ENCODE data around the gene ZGPAT. TPM values are rescaled to one million over a fixed set of nuclear protein-coding genes. Genes with fewer than 3 reads are reported as not detected.
"Not testable (repeated sequence)": the region's sequence is repeated elsewhere in the genome, so short reads cannot be mapped to it uniquely, and the experiment has no call there.

Gene ZGPAT
- total and polyA plus RNA-seq, 7 donors: 18.5 to 44.9 (median 22.5) TPM

GRCh38 chr20:63718996-63719395 lies 11.2 kb downstream of the ZGPAT start:
- H3K4me1 ChIP-seq: no peaks in the 10 kb centered on the region
- TF ChIP-seq POLR2AphosphoS5 (IDR thresholded peaks at IDR 0.05) (no peak), EP300 (IDR thresholded peaks at IDR 0.05) (no peak), POLR2A (IDR thresholded peaks at IDR 0.05) (no peak), CTCF (IDR thresholded peaks at IDR 0.05) (no peak)
- 96 to 98% methylated on average over 2 of the region's 2 CpGs for WGBS, 2 donors
- H3K4me3 ChIP-seq: no peak overlapping the region
- peaks cover 0 to 8% (median 2%) of the 10 kb centered on the region in 4 donors for H3K9me3 ChIP-seq
- peaks cover 0 to 68% (median 20%) of the 10 kb centered on the region in 4 donors for H3K36me3 ChIP-seq
- H3K27ac ChIP-seq: no peak overlapping the region
- intact Hi-C loops (cut with DNase I): no loop called here
- no peaks in the 10 kb centered on the region for H3K27me3 ChIP-seq
- no peak for DNase-seq

GRCh38 chr20:63722967-63723622 lies 15.3 kb downstream of the ZGPAT start:
- H3K27ac ChIP-seq; H3K4me3 ChIP-seq; H3K27me3 ChIP-seq; H3K4me1 ChIP-seq; DNase-seq; intact Hi-C loops (cut with DNase I): not testable (repeated sequence)
- WGBS, 2 donors: 87 to 89% methylated on average over 2 of the region's 2 CpGs
- Histone ChIP-seq H3K36me3 (peaks cover 0 to 42% (median 12%) of the 10 kb centered on the region in 4 donors), H3K9me3 (peaks cover 0 to 12% (median 5%) of the 10 kb centered on the region in 4 donors)

DNA sequence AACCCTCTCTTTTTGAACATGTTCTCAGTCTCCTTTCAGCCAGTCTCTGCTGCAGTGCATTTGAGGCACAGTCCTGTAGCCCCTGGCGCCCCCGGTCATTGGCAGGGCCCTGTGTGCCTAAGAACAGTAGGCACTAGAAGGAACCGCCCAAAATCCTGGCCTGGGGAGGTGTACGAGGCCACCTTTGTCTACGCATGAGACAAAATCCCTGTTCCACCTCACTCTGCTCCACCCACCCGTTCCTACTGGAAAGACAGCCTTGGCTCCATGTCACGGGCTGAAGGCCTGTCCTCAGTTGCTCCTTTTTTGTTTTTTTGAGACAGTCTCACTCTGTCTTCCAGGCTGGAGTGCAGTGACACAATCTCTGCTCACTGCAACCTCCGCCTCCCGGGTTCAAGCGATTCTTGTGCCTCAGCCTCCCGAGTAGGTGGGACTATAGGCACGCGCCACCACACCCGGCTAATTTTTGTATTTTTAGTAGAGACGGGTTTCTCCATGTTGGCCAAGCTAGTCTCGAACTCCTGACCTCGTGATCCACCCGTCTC lies 22.4 kb downstream of the ZGPAT start:
- Histone ChIP-seq H3K27ac (peak overlapping the region in 1 of 4 donors; percentile 2), H3K36me3 (peaks cover 3 to 27% (median 18%) of the 10 kb centered on the region in 4 donors)
- H3K27me3 ChIP-seq; H3K4me1 ChIP-seq; intact Hi-C loops (cut with DNase I); H3K4me3 ChIP-seq; H3K9me3 ChIP-seq: not testable (repeated sequence)
- DNase-seq: peak; percentile 38
- 76 to 89% methylated on average over 18 of the region's 18 CpGs for WGBS, 2 donors

DNA sequence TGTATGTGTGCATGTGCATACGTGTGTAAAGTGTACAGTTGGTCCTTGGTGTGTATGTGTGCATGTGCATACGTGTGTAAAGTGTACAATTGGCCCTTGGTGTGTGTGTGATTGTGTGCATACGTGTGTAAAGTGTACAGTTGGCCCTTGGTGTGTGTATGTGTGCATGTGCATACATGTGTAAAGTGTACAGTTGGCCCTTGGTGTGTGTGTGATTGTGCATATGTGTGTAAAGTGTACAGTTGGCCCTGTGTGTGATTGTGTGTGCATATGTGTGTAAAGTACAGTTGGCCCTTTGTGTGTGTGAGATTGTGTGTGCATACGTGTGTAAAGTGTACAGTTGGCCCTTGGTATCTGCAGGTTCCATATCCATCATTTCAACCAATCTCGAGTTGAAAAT lies 23.6 kb downstream of the ZGPAT start:
- Histone ChIP-seq H3K27ac (no peak overlapping the region), H3K4me1 (no peaks in the 10 kb centered on the region), H3K9me3 (no peaks in the 10 kb centered on the region), H3K36me3 (peaks cover 7 to 34% (median 20%) of the 10 kb centered on the region in 4 donors), H3K4me3 (no peak overlapping the region), H3K27me3 (no peaks in the 10 kb centered on the region)
- TF ChIP-seq POLR2AphosphoS5 (IDR thresholded peaks at IDR 0.05) (no peak), EP300 (IDR thresholded peaks at IDR 0.05) (no peak), CTCF (IDR thresholded peaks at IDR 0.05) (no peak), POLR2A (IDR thresholded peaks at IDR 0.05) (no peak)
- WGBS, 2 donors: 82 to 83% methylated on average over 5 of the region's 5 CpGs
- DNase-seq: no peak
- intact Hi-C loops (cut with DNase I): no loop called here

DNA sequence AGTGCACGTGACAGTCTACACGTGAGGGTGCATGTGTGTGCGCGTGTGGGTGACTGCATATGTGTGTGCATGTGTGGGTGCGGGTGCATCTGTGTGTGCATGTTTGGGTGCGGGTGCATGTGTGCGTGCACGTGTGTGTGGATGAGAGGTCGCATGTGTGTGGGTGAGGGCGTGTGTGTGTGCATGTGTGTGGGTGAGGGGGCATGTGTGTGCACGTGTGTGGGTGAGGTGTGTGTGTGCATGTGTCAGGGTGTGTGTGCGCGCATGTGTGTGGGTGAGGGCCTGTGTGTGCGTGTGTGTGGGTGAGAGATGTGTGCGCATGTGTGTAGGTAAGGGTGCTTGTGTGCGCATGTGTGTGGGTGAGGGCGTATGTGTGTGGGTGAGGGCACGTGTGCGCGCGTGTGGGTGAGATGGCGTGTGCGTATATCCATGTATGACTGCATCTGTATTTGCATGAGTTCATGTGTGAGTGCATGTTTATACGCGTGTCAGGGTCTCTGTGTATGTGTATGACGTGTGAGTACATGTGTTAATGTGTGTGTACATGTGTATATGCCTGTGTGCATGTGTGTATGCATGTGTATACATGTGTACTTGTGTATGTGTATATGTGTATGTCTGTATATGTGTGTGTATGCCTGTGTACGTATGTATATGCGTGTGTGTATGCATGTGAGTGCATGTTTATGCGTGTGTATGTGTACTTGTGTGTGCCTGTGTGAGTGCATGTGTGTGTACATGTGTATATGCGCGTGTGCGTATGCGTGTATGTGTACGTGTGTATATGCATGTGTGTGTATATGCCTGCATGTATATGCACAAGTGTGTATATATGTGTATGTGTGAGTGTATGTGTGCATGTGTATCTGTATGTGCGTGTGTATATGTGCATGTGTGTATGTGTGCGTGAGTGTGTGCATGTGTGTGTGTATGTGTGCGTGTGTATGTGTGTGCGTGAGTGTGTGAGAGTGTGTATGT lies 24.6 kb downstream of the ZGPAT start:
- Histone ChIP-seq H3K36me3 (peaks cover 7 to 35% (median 20%) of the 10 kb centered on the region in 4 donors), H3K9me3 (no peaks in the 10 kb centered on the region), H3K4me1 (peaks cover 0 to 4% (median 1%) of the 10 kb centered on the region in 4 donors), H3K27me3 (peaks cover 0 to 1% (median 0%) of the 10 kb centered on the region in 3 donors), H3K27ac (no peak overlapping the region), H3K4me3 (no peak overlapping the region)
- intact Hi-C loops (cut with DNase I): no loop called here
- DNase-seq: peak; percentile 37
- WGBS, 2 donors: 87 to 92% methylated on average over 38 of the region's 38 CpGs
- TF ChIP-seq CTCF (IDR thresholded peaks at IDR 0.05) (no peak), POLR2AphosphoS5 (IDR thresholded peaks at IDR 0.05) (no peak)
